Measurements from ENCODE around the gene OGDHL. TPM values are rescaled to one million over a fixed set of nuclear protein-coding genes. Genes with fewer than 3 reads are reported as not detected.
"Not testable (repeated sequence)": the region's sequence is repeated elsewhere in the genome, so short reads cannot be mapped to it uniquely, and the experiment has no call there.

Gene OGDHL
- total RNA-seq, 1 donor from 2014 or later, result 4.1 TPM

GRCh38 chr10:49743464-49744075 lies 18.6 kb downstream of the OGDHL start:
- no peak for DNase-seq
- intact Hi-C loops (cut with micrococcal nuclease), result no loop called here

GRCh38 chr10:49742683-49743463 lies 19.2 kb downstream of the OGDHL start:
- intact Hi-C loops (cut with micrococcal nuclease), result no loop called here
- no peak for DNase-seq
- ATAC-seq, result no peak

More at GRCh38 chr10:49743464-49744075, 18.6 kb downstream of the OGDHL start:
- ATAC-seq, result no peak

DNA sequence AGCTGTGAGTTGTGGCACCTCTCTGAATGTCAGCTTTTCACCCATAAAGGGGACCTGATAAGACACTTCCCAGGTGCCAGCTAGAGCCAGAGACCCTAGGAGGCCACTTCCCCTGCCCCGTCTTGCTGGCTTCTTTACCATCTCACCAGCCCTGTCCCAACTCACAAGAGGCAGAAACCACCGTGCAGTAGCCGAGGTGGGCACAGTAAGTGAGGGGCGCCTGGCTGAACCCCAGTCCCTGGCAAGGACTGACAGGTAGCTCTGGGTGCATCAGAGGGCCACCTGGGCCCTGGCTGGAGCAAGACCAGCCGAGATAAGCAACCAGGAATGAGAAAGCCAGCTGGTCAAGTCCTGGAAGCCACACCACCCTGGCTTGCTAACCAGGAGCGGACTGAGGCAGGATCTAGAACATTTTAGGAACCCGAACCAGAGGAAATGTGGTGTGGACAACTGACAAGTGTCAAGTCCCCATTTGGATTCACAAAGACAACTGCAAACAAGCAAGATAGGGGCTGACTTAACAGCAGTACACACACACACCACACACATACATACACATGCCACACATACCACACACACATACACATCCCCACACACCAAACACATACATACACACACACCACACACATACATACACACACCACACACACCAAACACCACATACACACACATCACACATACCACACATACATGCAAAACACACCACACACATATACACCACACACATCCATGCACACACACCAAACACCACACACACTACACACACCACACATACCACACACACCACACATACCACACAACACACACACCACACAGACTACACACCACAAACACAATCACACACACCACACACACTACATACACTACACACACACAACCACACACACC lies 20.8 kb downstream of the OGDHL start:
- no peak for DNase-seq
- no peak for ATAC-seq
- intact Hi-C loops (cut with micrococcal nuclease), result no loop called here

DNA sequence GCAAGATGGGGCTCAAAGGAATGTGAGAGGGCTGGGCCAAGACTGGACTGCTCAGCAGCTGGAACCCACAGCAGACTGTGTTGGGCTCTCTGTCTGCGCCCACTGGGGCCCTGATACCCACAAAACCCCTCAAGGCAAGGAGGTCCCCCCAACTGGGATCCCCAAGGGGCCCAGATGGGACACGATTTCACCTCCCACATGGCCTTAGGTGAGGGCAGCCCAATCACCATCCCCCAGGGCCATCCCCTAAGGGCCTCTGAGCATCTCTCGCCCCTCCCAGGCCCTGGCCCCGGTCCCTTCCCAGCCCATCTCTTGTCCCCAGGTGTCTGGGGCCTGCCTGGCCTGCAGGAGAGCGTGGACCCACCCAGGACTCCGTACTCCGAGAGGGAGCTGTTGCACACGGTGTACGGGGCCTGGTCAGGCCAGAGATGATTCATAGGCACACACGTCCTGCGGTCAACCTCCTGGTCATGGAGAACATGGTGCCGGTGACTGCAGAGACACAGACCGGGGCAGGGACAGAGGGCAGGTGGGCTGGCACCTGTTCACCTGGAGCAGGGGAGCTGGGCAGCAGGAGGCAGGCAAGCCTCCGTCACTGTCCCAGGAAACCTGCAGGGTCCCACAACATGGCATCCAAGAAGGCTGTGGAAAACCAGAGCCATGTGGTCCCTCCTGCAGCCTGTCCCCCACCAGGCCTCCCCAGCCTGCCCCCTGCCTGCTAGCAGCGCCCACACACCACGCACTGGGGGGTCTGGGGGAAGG lies 21.6 kb downstream of the OGDHL start:
- intact Hi-C loops (cut with micrococcal nuclease), result no loop called here
- DNase-seq (no peak), ATAC-seq (no peak)

GRCh38 chr10:49739426-49739825 lies 22.7 kb downstream of the OGDHL start:
- ATAC-seq (no peak), DNase-seq (no peak)
- intact Hi-C loops (cut with micrococcal nuclease), result no loop called here

GRCh38 chr10:49738616-49739360 lies 23.3 kb downstream of the OGDHL start:
- no peak for ATAC-seq
- intact Hi-C loops (cut with micrococcal nuclease), result no loop called here
- DNase-seq, result no peak

DNA sequence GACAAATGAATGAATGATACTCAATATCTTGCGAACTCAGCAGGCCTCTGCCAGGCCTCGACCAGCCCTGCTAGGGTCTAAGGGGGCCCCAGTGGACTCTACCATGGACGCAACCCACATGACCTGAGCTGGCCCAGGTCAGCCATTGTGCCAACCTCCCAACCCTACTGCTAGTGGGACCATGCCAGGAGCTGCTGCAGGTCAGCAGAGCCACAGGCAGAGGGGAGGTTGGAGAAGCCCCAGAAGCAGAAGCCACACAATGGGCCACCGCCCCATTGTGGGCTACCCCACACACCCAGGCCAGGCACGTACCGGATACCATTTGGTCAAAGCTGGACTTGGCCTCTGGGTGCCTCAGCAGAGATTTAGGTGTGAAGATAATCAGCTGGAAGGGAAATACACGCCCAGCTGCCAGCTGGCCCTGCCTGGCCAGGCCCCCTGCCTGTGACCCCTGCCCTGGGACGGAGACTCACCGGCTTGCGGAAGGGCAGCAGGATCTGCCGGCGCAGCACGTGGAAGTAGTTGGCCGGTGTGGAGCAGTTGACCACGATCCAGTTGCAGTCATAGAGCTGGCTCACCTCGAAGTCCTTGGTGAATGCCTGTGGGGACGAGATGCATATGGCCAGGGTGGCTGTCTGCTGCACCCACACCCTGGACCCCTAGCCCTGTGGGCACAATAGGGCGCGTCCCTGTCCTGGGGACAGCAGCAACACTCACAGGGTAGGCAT lies 24.5 kb downstream of the OGDHL start:
- ATAC-seq (no peak), DNase-seq (no peak)
- intact Hi-C loops (cut with micrococcal nuclease), result no loop called here

DNA sequence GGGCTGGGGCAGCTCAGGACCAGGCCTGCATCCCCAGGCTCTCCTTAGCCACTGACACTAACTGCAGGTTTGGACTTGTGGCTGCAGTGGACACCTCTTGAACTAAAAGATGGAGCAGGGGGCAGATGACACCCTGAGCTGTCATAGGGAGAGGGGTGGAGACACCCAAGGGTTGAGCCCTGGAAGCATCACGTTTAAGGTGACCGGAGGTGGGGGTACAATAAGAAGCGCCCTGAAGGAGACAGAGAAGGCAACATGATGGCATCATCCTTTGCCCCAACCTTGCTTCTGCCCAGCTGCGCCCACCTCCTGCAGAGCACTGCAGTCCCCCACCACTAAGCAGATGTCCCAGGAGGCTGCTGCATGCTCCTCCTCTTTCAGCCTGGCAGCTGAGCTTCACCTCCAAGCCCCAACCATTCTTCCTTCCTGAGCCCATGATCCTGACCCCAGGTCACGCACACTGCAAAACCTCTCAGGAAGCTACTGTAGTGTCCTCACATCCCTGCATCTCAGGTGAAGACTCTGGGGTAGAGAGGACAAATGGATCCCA lies 25.5 kb downstream of the OGDHL start:
- intact Hi-C loops (cut with micrococcal nuclease), result no loop called here
- DNase-seq (no peak), ATAC-seq (no peak)

DNA sequence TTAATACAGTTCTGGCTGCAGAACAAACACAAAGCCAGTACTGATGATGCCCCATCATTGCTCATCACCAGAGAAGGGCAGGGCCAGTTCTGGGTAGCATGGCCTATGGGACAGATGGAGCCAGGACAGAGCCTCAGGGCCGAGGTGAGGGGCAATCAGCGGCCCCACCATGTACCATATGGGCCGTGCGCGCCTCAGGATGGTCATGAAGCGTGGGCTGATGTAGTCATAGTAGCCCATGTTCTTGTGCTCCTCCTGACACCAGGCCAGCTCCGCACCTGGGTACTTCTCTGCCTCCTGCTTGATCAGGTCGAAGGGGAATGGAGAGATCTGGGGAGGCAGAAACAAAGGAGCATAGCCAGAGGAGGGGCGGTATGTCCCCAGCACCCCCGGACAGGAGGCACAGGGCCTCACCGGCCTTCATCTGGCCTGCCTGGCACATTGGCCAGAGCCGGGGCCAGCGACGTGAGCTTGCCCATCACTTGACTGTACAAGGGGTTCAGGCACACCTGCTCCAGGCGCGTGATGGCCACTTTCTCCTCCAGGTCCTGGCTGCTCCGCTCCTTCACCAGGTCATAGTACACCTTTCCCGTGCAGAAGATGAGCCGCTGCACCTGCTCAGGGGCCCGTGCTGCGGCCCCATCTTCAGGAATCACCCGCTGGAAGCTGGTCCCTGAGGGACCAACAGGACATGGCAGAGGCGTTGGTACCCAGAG lies 26.1 kb downstream of the OGDHL start:
- ATAC-seq, result no peak
- no peak for DNase-seq
- intact Hi-C loops (cut with micrococcal nuclease), result no loop called here

DNA sequence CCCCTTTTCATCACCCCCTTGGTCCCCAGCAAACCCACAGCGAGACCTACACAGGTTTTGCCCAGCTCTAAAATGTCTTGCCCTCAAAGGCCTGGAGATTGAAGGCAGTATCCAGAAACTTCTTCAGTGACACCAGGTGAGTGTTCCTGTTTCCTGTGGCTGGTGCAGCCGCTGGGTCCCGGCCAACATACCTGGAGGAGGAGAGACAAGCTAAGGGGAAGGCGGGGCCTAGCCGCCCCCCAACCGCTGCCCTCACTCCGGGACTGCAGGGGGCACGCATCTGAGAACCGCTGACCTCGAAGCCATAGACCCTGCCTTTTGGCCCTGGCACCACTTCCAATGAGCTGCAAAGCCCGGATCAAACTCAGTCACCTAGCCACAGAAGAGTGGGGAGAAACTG lies 27.0 kb downstream of the OGDHL start:
- no peak for ATAC-seq
- DNase-seq, result no peak
- intact Hi-C loops (cut with micrococcal nuclease), result no loop called here

DNA sequence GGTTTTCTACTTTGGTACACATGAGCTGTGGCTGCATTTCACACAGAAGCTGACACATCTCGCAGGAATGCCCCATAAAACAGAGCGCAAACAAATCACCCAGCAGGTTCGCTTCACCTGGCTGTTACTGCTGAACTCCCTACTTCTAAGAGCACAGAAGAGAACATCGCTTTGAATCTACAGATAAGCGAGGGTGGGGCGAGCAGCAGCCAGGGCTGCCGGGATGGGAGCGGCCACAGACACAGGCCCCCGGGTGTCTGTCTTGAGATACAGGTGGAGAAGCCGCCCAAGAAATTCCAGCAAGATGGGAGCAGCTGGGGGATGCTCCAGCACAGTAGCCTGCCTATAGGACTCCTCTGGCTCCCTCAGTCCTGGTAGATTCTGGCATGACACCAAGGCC lies 27.4 kb downstream of the OGDHL start:
- no peak for DNase-seq
- intact Hi-C loops (cut with micrococcal nuclease), result no loop called here
- ATAC-seq, result no peak

- ATAC-seq, result no peak
- intact Hi-C loops (cut with micrococcal nuclease), result no loop called here
- DNase-seq, result no peak
Measured at GRCh38 chr10:49733866-49734265, 28.3 kb downstream of the OGDHL start.

- DNase-seq (no peak), ATAC-seq (no peak)
- intact Hi-C loops (cut with micrococcal nuclease), result no loop called here
Measured at GRCh38 chr10:49726593-49726992, 35.5 kb downstream of the OGDHL start.

DNA sequence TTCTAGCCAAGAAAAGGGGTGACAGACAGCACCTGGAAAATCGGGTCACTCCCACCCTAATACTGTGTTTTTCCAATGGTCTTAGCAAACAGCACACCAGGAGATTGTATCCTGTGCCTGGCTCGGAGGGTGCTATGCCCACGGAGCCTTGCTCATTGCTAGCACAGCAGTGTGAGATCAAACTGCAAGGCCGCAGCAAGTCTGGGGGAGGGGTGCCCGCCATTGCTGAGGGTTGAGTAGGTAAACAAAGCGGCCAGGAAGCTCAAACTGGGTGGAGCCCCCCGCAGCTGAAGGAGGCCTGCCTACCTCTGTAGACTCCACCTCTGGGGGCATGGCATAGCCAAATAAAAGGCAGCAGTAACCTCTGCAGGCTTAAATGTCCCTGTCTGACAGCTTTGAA lies 47.0 kb downstream of the OGDHL start:
- ATAC-seq; intact Hi-C loops (cut with micrococcal nuclease); DNase-seq: not testable (repeated sequence)

GRCh38 chr10:49713266-49713665 lies 48.9 kb downstream of the OGDHL start:
- intact Hi-C loops (cut with micrococcal nuclease), result no loop called here
- ATAC-seq, result no peak

GRCh38 chr10:49711481-49711880 lies 50.6 kb downstream of the OGDHL start:
- no peak for DNase-seq
- no peak for ATAC-seq
- intact Hi-C loops (cut with micrococcal nuclease), result no loop called here

More at GRCh38 chr10:49713266-49713665, 48.9 kb downstream of the OGDHL start:
- DNase-seq, result no peak

DNA sequence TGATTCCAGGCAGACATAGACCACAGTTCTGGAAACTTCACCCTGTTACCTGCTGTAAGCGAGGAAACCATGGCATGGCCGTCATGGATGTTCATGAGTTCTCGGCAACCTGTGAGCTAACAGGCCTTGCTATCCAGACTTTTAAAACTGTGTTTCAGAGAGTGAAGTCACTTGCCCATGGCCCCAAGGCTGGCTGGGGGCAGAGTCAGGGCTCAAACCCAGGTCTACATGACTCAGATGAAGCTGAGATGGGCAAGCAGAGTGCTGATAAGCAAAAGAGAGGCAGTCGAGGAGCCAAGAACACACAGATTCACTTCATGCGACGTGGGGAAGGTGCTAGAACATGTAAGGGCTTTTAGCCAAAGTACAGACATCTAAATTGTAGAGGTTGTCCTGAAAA lies 51.2 kb downstream of the OGDHL start:
- ATAC-seq (no peak), DNase-seq (no peak)
- intact Hi-C loops (cut with micrococcal nuclease), result no loop called here

Measured in left ventricle myocardium superior (tissue), 1 donor.